WERI-Rb-1 (cell line): ENCODE results near the gene LMNB1.
"Not testable (repeated sequence)": the region's sequence is repeated elsewhere in the genome, so short reads cannot be mapped to it uniquely, and the experiment has no call there.

ENCODE experiments used
- DNase-seq: peaks from one replicate; pipeline ENCODE4 v3.0.0-alpha.2; 2020
- H3K27ac ChIP-seq: fragments of 250-450 bp; sonication (Bioruptor Pico); 2 replicates; pipeline ENCODE4 v1.5.1; 2020; ENCODE audit warnings: mild to moderate bottlenecking, moderate library complexity
- H3K27me3 ChIP-seq: fragments of 250-450 bp; sonication (Bioruptor Pico); 2 replicates; pipeline ENCODE4 v1.5.1; 2021; ENCODE audit warnings: mild to moderate bottlenecking, low read depth, moderate library complexity; ENCODE audit not compliant: insufficient read depth, severe bottlenecking
- H3K36me3 ChIP-seq: fragments of 250-450 bp; sonication (Bioruptor Pico); 2 replicates; pipeline ENCODE4 v1.5.1; 2020; ENCODE audit warnings: mild to moderate bottlenecking, moderate library complexity
- H3K4me3 ChIP-seq: 2 replicates; pipeline ENCODE4 v1.5.1; 2011; ENCODE audit warnings: low read depth, mild to moderate bottlenecking, control low read depth, low read length
- H3K9me3 ChIP-seq: fragments of 250-450 bp; sonication (Bioruptor Pico); 2 replicates; pipeline ENCODE4 v1.5.1; 2021; ENCODE audit warnings: mild to moderate bottlenecking, moderate library complexity; ENCODE audit not compliant: severe bottlenecking
- CTCF ChIP-seq: IDR thresholded peaks from 2 replicates; pipeline ENCODE4 v1.5.1; 2011; ENCODE audit warnings: low read depth, mild to moderate bottlenecking, control low read depth, inconsistent platforms, low read length

The LMNB1 gene

GRCh38 chr5:126809916-126810315 lies 33.0 kb downstream of the LMNB1 start:
- TF ChIP-seq CTCF = no peak
- no peak for DNase-seq
- Histone ChIP-seq H3K4me3 (no peak overlapping the region), H3K36me3 (peaks cover 96% of the 10 kb centered on the region), H3K9me3 (no peaks in the 10 kb centered on the region), H3K27ac (no peak overlapping the region), H3K27me3 (no peaks in the 10 kb centered on the region)

- H3K36me3 ChIP-seq = peaks cover 96% of the 10 kb centered on the region
- no peaks in the 10 kb centered on the region for H3K9me3 ChIP-seq
- DNase-seq = no peak
- TF ChIP-seq CTCF = no peak
- no peaks in the 10 kb centered on the region for H3K27me3 ChIP-seq
- no peak overlapping the region for H3K4me3 ChIP-seq
- no peak overlapping the region for H3K27ac ChIP-seq
Measured at GRCh38 chr5:126810596-126811380, 33.9 kb downstream of the LMNB1 start.

GRCh38 chr5:126811515-126812198 lies 34.7 kb downstream of the LMNB1 start:
- Histone ChIP-seq H3K9me3 (no peaks in the 10 kb centered on the region), H3K4me3 (no peak overlapping the region), H3K27ac (no peak overlapping the region), H3K36me3 (peaks cover 96% of the 10 kb centered on the region), H3K27me3 (no peaks in the 10 kb centered on the region)
- DNase-seq = no peak
- no peak for TF ChIP-seq CTCF

- DNase-seq = no peak
- TF ChIP-seq CTCF = no peak
- Histone ChIP-seq H3K9me3 (no peaks in the 10 kb centered on the region), H3K4me3 (no peak overlapping the region), H3K27me3 (no peaks in the 10 kb centered on the region), H3K27ac (no peak overlapping the region), H3K36me3 (peaks cover 96% of the 10 kb centered on the region)
Measured at GRCh38 chr5:126812199-126812570, 35.2 kb downstream of the LMNB1 start.

GRCh38 chr5:126813799-126814198 lies 36.9 kb downstream of the LMNB1 start:
- peaks cover 97% of the 10 kb centered on the region for H3K36me3 ChIP-seq
- not testable (repeated sequence) for H3K4me3 ChIP-seq, H3K27ac ChIP-seq, DNase-seq, H3K9me3 ChIP-seq, H3K27me3 ChIP-seq

GRCh38 chr5:126814721-126815404 lies 37.9 kb downstream of the LMNB1 start:
- Histone ChIP-seq H3K9me3 (no peaks in the 10 kb centered on the region), H3K27ac (no peak overlapping the region), H3K4me3 (no peak overlapping the region), H3K36me3 (peaks cover 97% of the 10 kb centered on the region), H3K27me3 (no peaks in the 10 kb centered on the region)
- DNase-seq = no peak
- TF ChIP-seq CTCF = no peak
